Glomerular visceral epithelial cell (primary cell): ENCODE results near the gene SH3BGRL3.

ENCODE experiments used
- DNase-seq: peaks from one replicate; pipeline ENCODE4 v3.0.0-alpha.2; 2016; ENCODE audit errors: extremely low spot score

SH3BGRL3 gene

GRCh38 chr1:26277719-26278118, 2.2 kb upstream of the SH3BGRL3 start:
- no peak for DNase-seq

GRCh38 chr1:26278303-26278702, 1.6 kb upstream of the SH3BGRL3 start:
- no peak for DNase-seq

- DNase-seq, result peak; percentile 47
Measured at GRCh38 chr1:26278724-26279455, 996 bp upstream of the SH3BGRL3 start.

GRCh38 chr1:26280333-26281042, 602 bp downstream of the SH3BGRL3 start:
- DNase-seq, result peak; percentile 66

- no peak for DNase-seq
Measured at GRCh38 chr1:26281091-26281958, 1.4 kb downstream of the SH3BGRL3 start.

- no peak for DNase-seq
Measured at GRCh38 chr1:26281971-26282370, 2.1 kb downstream of the SH3BGRL3 start.

- DNase-seq, result no peak
Measured at GRCh38 chr1:26282401-26282918, 2.6 kb downstream of the SH3BGRL3 start.

- no peak for DNase-seq
Measured at GRCh38 chr1:26283279-26283853, 3.5 kb downstream of the SH3BGRL3 start.

- no peak for DNase-seq
Measured at GRCh38 chr1:26283871-26284596, 4.1 kb downstream of the SH3BGRL3 start.

- peak; percentile 88 for DNase-seq
Measured at GRCh38 chr1:26284597-26285347, 4.9 kb downstream of the SH3BGRL3 start.

- DNase-seq, result no peak
Measured at GRCh38 chr1:26285366-26286063, 5.6 kb downstream of the SH3BGRL3 start.

- no peak for DNase-seq
Measured at GRCh38 chr1:26286064-26286416, 6.2 kb downstream of the SH3BGRL3 start.

- peak; percentile 35 for DNase-seq
Measured at GRCh38 chr1:26287033-26287711, 7.3 kb downstream of the SH3BGRL3 start.

GRCh38 chr1:26287811-26288210, 7.9 kb downstream of the SH3BGRL3 start:
- DNase-seq, result no peak

GRCh38 chr1:26288311-26288941, 8.5 kb downstream of the SH3BGRL3 start:
- DNase-seq, result no peak

GRCh38 chr1:26289158-26290059, 9.5 kb downstream of the SH3BGRL3 start:
- no peak for DNase-seq

GRCh38 chr1:26290122-26290881, 10.4 kb downstream of the SH3BGRL3 start:
- no peak for DNase-seq
